ENCODE data around the gene CTCFL.

GRCh38 chr20:57526087-57526884, 1.3 kb upstream of the CTCFL start:
- TF ChIP-seq, protein P1, sequence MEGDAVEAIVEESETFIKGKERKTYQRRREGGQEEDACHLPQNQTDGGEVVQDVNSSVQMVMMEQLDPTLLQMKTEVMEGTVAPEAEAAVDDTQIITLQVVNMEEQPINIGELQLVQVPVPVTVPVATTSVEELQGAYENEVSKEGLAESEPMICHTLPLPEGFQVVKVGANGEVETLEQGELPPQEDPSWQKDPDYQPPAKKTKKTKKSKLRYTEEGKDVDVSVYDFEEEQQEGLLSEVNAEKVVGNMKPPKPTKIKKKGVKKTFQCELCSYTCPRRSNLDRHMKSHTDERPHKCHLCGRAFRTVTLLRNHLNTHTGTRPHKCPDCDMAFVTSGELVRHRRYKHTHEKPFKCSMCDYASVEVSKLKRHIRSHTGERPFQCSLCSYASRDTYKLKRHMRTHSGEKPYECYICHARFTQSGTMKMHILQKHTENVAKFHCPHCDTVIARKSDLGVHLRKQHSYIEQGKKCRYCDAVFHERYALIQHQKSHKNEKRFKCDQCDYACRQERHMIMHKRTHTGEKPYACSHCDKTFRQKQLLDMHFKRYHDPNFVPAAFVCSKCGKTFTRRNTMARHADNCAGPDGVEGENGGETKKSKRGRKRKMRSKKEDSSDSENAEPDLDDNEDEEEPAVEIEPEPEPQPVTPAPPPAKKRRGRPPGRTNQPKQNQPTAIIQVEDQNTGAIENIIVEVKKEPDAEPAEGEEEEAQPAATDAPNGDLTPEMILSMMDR (IDR thresholded peaks at IDR 0.05; ENCODE audit: poor library complexity, severe bottlenecking): no peak
- no peak for TF ChIP-seq EZH2 (IDR thresholded peaks at IDR 0.05; ENCODE audit: borderline replicate concordance, insufficient read depth, low read length, poor library complexity, severe bottlenecking)

Data from neural cell (in vitro differentiated cells).